Occipital lobe (tissue), 2 donors: ENCODE results near the gene GIPC3. TPM values are rescaled to one million over a fixed set of nuclear protein-coding genes. Genes with fewer than 3 reads are reported as not detected.

ENCODE experiments used
- DNase-seq: peaks from one replicate; lab custom pipeline; 2025; lab: John Stamatoyannopoulos, UW
- total RNA-seq: library from RNA; depleted of rRNA; stranded (reverse); fragments of >200 nt; gene quantifications from one replicate; pipeline ENCODE4 v1.2.3, GENCODE V29; 2014

The GIPC3 gene, protein sequence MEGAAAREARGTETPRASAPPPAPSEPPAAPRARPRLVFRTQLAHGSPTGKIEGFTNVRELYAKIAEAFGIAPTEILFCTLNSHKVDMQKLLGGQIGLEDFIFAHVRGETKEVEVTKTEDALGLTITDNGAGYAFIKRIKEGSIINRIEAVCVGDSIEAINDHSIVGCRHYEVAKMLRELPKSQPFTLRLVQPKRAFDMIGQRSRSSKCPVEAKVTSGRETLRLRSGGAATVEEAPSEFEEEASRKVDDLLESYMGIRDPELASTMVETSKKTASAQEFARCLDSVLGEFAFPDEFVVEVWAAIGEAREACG
- total RNA-seq, result not detected

DNA sequence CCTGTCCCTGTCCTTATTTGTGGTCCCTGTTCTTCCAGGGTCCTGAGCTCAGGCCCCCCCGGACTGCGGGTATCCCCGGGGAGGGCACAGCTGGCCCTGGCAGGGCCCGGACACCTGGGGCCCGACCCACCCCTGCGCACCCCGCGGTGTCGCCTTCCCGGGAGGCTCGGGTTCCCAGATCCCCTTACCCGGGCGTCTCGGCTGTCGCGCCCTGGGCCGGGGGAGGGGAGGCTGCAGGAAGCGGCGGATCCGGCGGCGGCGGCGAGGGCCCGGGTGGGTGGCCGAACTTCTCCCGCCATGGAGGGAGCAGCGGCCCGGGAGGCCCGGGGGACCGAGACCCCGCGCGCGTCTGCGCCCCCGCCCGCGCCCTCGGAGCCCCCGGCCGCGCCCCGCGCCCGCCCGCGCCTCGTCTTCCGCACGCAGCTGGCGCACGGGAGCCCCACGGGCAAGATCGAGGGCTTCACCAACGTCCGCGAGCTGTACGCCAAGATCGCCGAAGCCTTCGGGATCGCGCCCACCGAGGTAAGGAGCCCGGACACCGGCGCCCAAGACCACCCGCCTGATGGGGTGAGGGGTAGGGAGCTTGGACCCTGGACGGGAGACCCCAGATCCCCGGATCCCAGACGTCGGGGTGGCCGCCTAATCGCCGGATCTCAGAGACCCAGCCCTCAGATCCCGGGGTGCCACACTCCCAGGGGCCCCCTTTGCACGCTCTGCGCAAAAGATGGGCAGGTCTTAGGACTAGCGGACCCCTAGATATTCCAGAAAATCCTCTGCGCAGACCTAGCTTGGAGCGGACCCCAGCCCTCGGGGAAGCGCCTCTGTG, at the start of gene GIPC3:
TSS of gene GIPC3 (plus strand) at position 178 of the 826 bp plus-strand sequence. CDS start at position 298, 120 bp downstream.
- DNase-seq, result no peak

DNA sequence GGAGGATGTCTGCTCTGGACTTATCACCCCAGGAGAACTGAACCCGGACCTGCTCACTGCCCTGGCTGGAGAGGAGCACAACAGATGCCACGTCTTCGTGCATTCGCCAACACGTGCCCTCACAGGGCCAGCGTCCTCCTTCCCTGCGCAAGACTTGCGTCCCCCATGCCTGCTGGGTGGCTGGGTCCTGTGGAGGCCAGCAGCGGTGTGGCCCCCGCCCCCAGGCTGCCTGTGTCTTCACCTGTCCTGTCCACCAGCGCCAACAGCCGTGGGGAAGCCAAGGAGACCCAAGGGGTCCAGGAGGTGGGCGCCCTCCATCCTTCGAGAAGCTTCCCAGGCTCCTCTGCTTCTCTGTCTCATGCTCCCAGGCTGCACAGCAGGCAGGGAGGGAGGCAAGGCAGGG, 49.7 kb upstream of the GIPC3 start:
- no peak for DNase-seq

DNA sequence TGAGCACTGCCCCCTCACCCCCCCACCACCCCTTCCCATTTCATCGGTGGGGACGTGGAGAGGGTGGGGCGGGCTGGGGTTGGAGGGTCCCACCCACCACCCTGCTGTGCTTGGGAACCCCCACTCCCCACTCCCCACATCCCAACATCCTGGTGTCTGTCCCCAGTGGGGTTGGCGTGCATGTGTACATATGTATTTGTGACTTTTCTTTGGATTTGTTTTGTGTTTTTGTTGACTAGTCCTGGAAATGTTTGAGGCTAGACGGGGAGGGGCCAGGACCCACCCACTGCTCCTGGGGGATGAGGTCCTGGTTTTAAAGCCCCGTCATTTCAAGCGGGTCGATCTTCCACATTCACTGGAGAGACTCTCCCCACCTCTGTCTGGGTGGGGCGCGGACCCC, 49.3 kb upstream of the GIPC3 start:
- no peak for DNase-seq

DNA sequence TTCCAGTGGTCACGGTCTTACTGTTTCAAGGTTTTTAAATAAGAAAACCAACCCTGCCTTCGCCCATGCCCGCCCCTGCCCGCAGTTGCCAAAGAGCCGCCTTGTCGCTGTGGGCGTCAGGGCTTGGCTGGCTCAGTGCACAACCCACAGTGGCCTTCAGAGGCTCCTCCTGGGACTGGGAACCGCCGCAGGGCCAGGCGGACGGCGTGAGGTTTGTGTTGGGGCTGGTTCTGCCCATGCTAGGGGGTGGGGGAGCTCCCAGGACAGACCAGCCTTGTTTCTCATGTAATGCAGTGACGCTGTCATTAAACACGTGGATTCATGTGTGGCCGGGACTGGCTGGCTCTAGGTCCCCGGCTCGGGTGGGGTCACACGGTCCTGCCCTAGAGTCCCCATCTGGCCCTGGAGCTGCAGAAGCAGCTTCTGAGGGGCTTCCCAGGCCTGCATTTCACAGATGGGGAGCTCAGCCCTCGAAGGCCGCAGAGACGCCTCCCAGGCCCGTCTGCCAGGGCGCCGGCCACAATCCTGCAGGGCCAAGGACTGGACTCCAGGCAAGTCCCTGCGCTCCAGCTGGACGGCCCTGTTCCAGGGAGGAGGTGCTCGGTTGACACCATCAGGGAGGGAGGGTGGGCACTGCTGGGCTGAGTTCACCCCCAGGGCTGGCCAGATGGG, 48.7 kb upstream of the GIPC3 start:
- DNase-seq, result no peak

DNA sequence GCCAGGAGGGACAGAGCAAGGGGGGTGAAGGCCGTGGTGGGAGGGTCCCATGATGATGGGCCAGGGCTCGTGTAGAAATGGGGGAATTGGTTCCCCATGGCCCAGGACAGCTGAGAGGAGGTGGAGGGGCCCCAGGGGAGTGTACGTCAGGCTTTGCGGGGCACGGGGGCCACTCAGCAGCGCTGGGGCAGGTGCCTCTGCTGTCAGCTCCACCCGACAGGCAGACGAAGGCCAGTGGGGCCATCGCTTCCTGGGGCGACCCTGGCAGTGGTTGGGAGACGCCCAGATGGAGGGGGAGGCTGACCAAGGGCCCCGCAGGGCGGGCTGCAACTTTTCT, 48.2 kb upstream of the GIPC3 start:
- DNase-seq, result no peak

DNA sequence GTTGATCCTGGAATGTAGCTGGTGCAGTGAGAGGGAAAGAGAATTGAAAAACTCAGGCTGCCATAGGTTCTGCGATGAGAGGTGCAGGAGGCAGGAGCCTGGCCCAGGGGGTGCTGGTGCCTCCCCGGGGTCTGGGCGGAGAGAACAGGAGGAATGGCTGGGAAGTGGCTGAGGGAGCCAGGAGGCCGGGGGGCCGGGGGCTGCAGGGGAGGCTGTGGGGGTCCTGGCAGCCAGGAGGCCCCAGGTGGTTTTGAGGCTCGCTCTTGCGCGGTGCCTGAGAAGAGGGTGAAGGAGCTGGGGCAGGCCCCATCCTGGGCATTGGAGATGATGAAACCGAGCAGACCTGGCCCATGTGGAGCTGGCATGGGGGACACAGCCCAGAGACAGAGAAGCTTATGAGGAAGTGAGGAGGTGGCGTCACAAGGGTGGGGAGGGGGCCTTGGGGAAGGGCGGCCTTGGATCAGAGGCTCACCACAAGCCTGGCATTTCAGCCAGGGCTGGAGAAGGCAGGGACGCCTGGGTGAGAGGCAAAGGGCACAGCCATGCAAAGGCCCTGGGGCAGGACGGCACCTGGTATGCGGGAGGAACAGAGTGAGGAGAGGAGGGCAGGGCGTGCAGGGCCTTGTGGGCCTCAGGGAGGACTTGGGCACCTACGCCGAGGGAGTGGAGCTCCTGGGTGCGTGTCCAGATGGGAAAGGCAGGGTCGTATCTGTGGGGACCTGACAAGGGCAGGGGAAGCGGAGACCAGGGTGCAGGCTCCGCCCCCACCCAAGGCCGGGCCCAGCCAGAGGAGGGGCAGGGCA, 47.6 kb upstream of the GIPC3 start:
- no peak for DNase-seq

DNA sequence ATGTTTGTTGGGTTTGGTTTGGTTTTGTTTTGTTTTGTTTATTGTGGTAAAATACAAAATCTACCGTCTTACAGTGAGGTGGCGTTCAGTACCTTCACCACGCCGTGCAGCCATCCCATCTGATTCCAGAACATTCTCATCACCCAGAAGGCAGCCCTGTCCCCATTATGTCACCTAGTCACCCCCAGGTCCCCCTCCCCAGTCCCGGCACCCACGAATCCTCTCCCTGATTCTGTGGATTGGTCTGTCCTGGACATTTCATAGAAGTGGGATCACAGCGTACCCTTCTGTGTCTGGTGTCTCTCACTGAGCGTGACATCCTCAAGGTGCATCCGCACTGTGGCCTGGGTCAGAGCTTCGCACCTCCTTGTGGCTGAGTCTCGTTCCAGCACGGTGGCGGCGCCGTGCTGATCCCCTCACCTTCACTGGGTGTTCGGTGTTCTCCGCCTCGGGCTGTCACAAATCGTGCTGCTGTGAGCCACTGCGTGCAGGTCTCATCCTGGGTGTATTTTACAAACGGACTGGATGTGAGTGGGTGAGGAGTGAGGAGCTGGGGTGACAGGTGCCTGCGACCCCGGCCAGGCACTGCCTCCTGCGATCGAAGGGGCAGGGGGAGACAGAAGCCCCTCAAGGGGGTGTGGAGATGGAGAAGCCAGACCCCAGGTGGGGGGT, 46.9 kb upstream of the GIPC3 start:
- no peak for DNase-seq

DNA sequence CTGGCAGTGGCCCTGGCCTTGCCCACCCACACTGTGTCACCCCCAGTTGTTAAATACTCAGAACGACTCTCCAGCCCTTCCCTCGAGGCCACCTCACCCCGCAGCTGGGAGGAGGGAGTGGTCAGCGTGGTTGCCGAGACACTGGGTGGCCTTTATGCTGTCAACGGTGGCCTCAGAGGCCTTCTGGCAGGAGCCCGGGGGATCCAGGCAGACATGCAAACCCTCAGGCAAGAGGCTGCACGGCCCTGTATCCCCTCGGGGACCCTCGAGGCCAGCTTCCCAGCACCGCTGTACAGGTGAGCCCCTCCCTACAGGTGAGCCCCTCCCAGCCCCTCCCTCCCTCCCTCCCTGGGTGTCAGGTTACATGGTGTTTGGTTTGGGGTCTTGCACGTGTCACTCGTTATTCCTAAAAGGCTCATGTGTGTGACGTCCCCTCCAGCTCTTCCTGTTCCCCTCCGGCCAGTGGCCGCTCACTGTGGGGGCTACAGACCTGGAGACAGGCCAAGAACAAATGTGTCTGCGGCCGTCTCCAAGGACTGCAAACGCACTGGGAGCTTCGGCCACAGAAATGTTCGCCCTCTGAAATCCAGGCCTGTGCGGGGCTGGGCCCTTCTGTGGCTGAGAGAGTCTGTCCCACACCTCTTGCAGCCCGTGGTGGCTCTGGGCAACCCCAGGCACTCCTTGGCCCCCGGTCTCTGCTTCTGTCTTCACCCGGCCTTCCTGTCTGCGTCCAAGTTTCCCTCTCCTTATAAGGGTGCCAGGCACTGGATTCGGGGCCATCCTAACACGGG, 46.1 kb upstream of the GIPC3 start, which contains the start of gene TEKTIP1:
TSS of gene TEKTIP1 (plus strand) at position 210 of the 791 bp plus-strand sequence. CDS start at position 214, 4 bp downstream.
- no peak for DNase-seq

DNA sequence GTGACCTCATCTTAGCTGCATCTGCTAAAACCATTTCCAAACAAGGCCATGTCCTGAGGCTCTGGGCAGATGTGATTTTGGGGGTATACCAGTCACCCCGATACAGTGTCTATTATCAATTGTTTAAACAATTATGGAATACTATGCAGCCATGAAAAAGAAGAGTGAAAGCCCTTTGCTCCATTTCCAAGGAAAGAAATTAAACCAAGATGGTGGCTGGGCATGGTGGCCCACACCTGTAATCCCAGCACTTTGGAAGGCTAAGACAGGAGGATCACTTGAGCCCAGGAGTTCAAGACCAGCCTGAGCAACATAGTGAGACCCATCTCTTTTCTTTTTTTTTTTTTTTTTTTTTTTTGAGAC, 45.5 kb upstream of the GIPC3 start:
- DNase-seq, result no peak

DNA sequence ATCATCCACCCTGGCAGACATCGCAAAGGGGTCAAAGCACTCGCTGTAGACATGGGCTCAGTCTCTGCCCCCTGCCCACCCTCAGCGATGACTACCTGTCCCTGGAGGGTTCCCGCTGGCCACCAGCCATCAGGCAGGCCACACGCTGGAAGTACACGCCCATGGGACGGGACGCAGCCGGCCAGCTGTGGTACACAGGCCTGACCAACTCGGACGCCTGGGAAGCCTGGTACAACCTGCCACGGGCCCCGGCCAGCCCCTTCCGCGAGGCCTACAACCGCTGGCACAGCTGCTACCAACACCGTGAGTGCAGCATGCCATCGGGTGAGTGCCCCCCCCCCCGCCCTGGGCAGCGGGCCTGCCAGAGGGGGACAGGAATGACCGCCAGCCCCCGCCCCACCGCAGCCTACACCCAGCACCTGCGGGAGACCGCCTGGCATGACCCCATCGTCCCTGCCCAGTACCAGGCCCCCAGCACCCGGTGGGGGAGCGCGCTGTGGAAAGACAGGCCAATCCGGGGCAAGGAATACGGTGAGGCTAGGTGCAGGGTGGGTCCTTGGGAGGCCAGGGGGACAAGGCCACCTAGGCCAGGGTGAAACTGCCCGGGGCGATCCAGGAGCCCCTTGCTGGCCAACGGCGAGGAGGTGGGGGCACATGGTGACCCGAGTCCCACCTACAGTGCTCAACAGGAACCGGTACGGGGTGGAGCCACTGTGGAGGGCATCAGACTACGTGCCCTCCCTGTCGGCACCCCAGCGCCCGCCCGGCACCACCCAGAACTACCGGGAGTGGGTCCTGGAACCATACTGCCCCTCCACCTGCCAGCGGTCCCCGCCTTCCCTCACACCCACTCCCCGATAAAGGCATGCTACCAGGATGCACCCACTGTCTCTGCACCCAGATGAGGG, 41.9 kb upstream of the GIPC3 start:
- DNase-seq, result peak; percentile 43

DNA sequence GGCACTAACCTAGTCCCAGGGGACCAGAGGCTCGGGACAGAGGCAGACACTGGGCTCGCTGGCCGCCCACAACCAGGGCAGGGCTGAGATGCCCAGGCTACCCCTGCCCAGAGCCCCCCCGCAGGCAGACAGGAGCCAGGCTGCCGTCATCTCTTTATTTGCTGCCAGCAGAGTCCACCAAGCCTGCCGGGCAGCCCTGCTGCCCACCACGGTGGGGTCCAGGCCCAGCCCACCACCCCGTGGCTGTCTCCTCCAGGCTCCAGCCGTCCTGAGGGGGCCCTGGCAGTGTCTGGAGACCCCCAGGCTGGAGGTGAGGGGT, 41.3 kb upstream of the GIPC3 start:
- DNase-seq, result no peak

DNA sequence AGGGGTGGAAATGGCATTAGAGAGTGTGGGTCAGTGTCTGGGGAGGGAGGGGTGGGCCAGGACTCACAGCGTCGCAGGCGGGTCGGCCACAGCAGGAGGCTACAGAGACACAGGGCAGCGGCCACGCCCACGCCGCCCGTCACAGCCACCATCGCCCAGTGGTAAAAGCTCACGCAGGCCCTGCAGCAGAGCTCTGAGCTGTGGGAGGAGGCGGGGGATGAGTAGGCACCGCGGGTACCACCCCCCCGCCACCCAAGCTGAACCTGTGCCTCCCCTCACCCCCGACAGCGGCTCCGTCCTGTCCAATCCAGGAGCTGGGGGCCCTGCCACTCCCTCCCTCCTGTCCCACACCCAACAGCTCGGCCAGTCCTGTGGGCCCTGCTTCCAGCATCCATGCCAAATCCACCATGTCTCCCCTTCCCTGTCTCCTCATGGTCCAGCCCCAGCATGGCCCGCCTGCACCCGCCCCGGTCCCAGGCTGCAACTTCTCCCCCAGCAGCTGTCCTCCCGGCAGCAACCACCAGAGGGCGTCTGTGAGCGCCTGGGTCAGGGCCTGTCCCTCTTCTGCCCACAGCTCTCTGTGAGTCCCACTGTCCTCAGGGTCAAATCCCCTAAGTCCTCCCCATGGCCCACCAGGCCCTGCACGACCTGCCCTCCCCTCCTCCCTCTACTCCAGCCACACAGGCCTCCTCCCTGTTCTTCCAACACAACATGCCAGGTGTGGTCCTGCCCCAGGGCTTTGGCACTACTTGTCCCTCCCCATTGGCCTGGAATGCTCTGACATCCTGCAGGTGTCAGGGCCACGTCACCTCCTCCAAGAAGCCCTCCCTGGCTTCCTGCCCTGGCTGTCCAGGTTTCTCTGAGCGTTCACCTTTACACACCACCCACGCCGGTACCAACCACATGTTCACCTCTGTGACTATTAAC, 40.3 kb upstream of the GIPC3 start:
- peak; percentile 64 for DNase-seq

DNA sequence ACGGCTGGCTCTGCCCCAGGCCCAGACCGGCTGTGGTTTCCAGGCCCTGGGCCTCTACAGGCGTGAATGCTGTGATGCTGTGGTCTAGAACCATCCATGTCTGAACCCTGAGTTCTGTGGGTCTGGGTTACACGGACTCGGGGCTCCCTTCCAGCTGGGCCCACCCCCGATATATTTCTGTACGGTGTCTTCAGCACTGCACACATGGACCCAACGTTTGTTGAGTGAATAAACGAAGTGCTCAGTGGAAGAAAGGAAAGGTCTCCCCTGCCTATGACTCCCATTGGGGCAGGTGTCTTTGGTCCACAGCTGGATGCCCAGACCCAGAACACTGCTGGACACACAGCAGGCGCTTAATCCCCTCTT, 39.6 kb upstream of the GIPC3 start:
- no peak for DNase-seq

DNA sequence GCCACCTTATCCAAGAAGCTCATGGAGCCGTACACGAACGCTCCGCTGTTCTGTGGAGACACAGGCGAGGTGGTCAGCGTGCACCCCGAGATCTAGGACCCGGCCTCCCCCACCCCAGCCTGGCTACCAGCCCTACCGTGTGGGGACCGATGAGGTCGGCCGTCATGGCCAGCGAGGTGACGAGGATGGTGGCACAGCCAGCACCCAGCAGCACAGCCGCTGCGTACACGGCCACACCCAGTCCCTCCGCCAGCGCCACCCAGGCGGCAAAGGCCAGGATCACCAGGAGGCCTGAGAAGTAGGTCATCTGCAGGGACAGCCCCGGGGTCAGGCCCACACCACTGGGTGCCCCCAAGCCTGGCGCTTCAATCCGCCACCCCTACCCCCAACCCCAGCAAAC, 39.2 kb upstream of the GIPC3 start:
- DNase-seq, result no peak

DNA sequence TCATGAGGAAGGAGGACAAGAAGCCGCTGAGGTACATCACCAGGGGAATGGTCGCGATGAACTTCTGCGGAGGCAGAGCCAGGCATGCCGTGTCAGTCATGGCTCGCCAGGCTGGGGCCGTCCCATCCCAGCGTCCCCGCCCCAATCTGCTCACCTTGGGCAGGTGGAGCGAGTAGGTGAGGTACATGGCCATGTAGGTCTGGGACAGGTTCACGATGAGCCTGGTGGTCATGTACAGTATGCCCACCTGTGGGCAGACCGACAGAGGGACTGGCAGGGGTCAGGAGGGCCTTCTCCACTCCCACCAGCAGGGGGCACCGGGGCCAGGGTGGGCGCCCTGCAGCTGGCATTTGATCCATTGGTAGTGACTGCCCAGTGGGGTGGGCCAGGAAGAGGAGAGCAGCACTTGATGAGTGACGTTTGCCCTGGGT, 38.0 kb upstream of the GIPC3 start:
- no peak for DNase-seq

DNA sequence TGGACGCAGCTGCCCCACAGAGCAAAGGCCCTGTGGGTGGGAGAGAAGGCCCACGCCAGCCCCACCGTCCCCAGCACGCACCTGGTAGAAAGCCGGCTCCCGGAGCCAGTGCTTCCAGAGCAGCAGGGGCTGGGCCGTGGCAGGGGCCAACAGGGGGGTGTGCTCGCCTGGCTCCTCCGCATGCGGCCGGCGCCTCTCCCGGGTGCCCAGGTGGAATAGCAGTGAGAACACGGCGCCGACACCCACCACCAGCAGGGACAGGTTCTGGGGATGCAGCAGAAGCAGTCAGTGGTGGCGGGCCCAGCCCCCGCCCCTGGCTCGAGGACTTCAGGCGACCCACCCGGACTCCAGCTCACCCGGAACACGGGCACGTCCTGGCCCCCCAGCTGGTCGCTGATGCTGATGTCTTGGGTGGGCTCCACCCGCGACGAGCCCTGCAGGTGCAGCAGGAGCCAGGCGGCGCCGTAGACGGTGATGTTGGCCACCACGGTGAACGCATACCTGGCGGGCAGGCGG, 37.5 kb upstream of the GIPC3 start:
- DNase-seq, result no peak

DNA sequence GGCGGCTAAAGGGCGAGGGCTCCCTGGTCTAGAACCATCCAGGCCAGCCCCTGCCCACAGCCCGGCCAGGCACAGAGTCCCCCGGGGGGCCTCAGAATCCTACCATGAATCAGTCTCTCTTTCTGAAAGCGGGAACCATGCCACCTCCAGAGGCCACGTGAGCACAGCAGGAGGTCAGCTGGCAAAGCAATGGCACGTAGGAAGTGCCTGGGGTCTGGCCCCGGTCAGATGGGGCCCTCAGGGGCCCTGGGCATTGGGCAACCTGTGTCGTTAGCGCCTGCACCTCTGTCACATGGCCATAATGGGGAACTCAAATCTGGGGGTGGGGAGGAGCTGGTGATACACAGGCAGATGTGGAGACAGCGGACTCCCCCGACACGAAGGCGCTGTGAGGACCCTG, 36.7 kb upstream of the GIPC3 start:
- DNase-seq, result no peak

DNA sequence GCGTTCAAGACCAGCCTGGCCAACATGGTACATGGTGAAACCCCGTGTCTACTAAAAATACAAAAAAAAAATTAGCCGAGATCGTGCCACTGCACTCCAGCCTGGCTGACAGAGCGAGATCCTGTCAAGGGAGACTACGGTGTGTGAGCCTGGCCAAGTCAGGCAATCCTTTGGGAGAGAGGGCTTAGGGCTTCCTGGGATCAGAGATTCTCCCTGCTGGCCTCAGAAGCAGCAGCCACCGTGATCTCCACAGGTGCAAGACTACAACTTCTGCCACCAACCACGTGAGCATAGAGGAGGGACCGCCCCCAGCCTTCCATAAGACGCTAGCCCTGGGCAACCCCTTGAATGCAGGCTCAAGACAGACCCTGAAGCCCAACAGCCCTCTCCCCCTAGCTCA, 35.5 kb upstream of the GIPC3 start:
- no peak for DNase-seq
